Stimulated activated CD8-positive, alpha-beta memory T cell treated with anti-CD3 and anti-CD28 coated beads, Interleukin-2, amount 100 ng/mL, for 1 hour (primary cell): Measurements from ENCODE around the gene ADGRA1.

Experiments used
- DNase-seq, 2 donors: peaks; one replicate each; pipeline ENCODE4 v3.0.0-alpha.2; 2020; ENCODE audit warnings: low read depth in 2 of 2

The ADGRA1 gene

DNA sequence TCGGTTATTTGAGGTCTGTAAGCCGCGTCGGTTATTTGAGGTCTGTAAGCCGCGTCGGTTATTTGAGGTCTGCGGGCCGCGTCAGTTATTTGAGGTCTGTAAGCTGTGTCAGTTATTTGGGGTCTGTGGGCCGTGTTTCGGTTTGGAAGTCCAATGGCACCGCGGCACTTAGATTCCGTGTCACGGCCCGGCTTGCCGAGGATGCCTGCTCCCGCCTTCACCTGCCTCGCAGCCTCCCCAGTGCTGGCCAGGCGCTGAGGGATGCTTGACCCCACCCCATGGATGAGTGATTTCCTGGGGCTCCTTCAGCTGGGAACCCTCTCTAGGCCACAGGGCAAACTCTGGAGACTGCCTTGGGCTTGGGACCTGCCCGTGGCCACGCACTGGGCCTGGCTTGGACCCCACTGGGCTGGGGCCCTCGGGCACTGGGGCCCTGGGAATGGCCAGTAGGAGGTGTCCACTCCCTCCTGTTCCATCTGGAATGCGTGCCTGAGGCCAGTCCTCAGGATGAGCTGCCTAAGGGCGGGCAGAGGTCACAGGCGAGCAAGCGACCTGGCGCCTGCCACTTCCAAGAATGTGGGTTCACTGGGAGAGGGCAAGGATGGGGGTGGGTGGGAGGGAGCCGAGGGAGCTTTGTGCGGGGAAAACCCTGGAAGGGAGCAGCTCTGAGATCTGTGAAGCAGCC is 25.6 kb downstream of the ADGRA1 start:
- DNase-seq = no peak

DNA sequence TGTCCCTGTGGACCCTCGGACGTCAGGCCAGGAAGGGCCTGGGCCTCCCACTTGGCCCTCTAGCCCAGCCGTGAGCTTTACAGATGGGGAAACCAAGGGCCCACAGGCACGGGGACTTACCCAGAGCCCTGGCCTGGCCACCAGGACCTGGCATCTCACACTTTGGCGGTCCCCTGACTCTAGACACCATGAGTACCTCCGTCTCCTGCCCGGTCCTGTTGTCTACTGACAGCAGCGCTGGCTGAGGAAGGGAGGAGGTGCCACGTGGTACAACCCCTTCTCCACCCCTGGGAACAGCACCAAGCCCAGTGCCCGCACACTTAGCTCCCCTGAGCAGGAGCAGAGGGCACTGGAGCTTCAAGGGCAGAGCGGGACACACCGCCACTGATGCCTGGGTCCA is 26.1 kb downstream of the ADGRA1 start:
- no peak for DNase-seq

DNA sequence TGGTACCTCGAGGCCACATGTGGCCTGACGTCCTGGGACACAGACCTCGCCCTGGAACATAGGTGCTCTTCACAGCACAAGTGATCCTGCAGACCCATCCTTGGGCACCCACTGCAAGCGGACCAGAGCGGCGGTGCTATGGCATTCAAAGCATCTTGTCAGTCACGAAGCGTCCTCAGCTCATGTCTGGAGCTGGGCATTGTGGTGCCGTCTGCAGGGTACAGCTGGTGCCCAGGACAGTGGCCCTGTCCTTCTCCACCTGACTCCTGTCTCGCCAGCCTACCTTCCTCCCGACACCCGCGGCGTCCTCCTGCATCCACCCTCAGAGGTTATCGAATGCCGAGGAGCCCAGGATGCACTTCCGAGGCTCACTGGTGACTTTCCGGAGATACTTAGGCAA is 26.5 kb downstream of the ADGRA1 start:
- DNase-seq = no peak

DNA sequence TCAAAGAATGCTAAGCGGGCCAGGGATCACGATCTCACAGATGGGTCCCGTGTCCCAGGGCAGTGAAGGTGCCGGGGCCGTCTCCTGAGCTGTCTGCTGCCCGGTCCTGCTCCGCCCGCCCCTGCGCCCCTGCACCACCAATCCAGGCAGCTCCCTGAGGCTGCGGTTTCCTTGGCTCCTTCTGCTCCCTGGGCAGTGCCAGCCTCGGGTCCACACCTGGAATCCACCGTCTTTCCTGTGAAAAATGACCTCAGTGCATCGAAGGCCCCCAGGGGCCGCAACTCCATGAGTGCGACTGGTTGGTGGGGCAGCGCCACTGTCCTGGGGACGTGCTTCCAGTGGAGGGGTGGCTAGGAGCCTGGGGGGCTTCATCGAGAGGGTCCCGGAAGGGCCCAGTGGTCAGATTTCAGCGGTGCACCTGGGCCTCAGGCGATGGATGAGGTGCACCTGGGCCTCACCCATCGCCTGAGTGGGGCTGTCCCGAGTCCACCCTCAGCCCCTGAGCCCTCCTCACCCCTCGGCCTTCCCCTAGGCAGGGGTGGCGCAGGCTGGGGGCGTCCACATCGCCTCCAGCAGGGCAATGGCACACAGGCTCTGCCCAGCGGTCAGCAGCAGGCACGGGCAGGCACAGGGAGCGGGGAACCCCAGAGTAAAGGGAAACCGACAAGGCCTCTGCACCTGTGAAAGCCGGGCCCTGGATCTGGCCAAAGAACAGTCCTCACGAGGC is 27.2 kb downstream of the ADGRA1 start:
- DNase-seq = no peak

DNA sequence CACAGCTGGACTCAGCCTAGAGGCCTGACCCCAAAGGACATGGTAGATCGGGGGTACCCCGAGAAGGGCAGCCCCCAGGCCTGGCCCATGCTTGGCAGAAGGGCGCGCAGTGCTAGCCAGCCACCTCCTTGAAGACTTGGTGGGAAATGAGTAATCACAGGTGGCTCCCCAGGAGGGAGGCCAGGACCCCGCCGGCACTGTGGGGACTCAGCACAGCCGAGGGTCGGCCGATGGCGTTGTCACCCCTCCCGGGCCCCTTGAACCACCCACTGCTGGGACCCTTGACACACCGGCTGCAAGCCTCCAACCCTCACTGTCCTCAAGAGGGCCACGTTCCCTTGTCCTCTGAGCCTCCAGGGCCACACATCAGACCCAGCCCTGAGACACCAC is 27.7 kb downstream of the ADGRA1 start:
- DNase-seq = no peak

DNA sequence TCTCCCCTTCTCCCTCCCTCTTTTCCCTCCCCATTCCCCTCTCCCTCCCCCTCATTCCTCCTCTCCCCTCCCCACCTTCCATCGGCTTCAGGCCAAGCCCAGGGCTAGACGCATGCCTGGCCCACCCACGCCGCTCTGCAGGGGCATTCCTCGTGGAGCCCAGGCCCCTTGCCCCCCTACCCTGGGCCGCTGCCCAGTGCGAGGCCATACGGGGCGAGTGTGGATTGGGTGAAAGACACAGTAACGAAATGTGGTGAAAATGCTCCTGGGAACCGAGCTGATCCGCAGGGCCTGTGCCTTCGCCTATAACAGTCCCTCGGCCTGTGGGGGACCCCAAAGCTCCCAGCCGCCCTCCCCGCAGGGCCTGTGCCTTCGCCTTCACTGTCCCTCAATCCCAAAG is 28.3 kb downstream of the ADGRA1 start:
- no peak for DNase-seq

DNA sequence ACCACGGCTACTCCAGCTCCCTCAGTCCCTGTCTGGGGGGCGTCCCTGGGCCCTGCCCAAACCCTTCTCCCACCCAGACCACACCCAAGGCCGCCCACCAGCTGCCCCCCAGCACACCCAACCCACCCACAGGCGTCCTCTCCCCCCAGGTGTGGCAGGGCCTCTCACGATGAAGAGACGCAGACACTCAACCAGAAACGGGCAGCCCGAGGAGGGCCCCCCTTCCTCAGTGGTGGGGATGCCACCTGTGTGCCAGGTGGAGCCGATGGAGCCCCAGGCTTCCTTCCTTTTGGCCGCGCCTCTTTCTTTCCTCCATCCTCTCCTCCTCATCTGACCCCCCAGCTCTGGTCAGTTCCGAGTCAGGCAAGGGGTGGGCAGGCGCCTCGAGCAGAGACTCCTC is 28.7 kb downstream of the ADGRA1 start:
- no peak for DNase-seq

DNA sequence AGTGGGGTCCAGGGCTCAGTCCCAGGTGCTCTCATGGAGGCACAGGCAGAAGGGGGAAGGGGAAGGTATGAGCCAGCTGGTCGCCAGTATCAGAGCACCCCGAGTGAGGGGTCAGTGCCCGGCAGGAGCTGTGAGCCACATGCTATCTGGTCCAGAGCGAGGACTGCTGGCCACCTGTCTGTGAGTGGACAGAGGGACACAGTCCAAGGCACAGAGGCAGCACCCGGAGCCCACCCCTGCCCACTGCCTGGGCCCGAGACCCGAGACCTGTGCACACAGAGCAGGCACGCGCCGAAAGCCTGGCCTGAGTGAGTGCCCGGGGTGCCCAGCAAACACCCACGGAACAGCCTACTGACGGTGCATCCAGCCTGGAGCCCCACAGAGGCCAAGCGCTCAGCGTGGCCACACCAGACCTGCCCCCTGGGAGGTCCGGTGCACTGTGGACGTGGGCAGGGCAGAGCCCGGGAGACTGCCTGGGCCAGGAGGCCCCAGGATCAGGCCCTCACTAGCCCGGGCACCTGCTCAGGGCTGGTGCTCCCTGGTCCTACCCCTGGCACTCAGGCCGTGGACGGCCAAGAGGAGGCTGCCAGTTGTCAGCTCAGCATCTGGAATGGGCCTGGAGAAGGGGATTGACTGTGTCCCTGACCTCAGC is 29.4 kb downstream of the ADGRA1 start:
- no peak for DNase-seq

DNA sequence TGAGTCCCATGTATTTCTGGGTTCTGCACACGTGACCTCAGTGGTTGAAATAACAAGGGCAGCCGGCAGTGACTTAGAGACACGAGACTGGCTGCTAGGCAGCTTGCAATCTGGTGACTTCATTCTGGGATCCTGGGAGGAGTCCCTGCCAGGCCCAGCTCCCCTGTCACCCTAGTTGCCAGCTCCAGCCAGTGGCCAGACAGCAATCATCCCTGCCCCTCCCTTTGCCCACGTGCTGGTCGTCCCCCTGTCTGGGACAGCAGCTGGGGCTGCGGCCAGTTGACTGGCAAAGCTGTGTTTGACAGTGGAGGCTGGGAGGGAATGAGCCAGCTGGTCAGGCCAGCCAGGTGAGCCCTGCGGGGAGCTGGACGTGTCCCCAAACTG is 30.0 kb downstream of the ADGRA1 start:
- no peak for DNase-seq

DNA sequence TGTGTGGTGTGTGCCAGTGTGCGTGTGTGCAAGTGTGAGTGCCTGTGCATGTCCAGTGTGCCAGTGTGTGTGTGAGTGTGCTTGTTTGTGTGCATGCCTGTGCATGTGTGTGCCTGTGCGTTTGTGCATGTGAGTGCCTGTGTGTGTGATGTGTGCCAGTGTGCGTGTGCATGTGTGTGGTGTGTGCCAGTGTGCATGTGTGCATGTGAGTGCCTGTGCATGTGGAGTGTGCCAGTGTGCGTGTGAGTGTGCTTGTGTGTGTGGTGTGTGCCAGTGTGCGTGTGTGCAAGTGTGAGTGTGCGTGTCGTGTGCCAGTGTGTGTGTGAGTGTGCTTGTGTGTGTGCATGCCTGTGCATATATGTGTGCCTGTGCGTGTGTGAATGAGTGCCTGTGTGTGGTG is 33.8 kb downstream of the ADGRA1 start:
- DNase-seq = no peak

DNA sequence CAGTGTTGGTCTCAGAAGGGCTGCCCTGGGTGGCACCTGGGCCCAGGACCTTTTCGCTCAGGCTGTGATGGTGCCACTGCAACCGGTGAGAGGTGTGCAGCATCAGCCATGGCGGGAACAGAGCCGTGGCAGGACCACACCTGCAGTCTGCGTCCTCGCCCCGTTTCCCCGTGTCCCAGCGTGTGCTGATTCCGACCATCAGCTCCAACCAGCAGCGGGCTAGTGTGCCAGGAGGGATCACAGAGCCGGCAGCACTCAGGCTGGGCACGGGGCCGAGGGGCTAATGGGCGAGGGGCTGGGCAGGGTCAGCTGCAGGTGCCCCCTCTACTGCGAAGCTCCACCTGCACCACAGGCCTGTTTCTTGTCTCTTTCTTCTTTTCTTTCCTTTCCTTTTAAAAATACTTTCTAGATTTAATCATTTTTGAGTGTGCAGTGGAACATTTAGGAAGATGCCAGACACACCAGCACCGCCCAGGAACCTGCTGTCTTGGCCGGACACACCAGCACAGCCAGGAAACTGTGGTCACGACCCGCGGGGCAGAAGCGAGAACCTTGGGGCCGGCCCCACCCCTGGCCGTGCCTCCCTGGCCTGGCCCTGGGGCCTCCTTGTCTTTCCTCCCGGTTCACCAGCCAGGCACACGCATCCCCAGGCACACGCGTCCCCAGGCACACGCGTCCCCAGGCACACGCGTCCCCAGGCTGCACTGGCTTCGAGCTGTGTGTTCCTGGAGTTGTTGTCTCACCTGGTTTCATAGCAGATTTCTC is 34.6 kb downstream of the ADGRA1 start:
- no peak for DNase-seq

DNA sequence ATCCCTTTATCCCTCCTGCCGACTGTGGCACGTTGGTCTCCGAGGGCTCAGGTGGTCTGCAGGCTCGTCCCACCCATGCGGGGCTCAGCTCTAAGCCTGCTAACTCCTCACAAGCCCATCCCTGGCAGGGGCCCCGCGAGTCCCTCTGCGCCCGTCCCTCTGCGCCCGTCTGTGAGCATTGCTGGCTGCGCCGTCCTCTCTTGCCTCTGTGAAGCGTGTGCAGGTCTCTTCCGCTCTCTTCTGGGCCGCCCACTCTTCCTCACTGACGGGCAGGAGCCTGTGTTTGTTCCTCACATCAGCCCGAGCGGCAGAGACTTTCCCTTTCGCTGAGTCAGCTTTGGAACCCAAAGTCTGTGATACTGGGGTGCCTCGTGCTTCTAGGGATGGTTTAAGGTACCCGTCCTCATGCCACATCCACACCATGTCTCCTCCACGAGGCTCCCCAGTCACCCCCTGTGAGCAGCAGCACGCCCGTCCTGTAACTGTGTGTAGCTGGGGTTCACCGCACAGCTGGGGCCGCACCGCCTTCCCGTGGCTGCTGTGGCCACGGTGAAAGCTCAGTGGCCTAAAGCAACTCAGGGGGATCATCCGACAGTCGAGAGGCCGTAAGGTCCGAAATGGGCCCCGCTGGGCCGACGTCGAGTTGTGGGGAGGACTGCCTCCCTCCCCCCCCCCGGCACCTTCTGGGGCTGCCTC is 35.5 kb downstream of the ADGRA1 start:
- DNase-seq = no peak

DNA sequence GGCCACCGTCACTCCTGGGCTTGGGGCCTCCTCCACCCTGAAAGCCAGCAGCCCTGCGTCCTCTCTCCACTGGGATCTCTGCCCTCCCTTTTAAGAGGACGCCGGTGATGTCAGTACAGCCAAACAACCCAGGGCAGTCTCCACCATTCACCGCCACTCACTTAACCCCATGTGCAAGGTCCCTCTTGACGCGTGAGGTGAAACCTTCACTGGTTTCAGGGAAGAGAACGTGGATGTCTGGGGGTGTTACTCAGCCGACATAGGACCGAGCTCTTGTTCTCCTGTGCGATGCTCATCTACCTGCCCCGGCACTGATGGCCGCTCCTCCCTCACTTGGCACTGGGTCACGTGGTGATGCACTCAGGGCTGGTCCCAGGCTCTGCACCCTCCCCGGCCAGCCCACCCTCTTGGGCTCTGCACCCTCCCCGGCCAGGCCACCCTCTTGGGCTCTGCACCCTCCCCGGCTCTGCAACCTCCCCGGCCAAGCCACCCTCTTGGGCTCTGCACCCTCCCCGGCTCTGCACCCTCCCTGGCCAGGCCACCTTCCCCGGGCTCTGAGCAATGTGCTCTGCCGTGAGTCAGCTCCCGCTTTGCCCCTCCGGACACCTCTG is 36.1 kb downstream of the ADGRA1 start:
- DNase-seq = no peak

DNA sequence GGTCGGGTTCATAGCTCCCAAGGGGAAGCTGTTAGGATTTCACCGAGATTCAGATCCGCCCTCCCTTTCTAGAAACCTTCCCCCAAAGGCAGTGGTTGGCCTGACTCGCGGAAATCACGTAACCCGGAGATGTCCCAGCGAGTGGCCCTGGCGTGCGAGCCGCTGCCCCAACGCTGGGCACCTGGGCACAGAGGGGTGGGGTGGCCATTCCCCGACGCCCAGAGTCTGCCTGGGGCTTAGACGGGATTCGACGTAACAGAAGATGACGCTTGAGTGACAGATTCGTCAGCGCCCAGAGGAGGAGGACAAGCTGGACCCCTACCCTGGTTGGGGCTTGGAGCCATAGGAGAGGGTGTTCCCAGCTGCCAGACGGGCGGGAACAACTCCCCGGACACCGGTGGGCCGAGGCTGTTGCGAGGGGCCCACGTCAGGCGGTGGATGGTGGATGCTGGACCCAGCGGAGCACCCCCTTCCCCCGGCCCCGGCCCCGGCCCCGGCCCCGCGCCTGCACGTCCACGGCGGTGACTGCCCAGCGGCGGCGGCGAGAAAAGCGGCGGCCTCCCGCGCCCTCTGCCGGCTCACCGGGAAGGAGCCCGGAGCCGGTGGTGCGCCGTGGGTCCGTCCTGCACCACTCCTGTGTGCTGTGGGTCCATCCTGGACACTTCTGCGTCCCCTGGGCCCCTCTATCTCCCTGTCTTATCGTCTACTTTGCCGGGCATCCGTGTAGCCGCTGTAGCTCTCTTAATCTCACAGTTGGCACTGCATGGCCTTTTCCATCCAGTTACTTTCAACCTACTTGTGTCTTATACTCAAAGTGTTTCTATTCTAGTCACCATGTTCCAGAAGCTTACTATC is 36.9 kb downstream of the ADGRA1 start:
- DNase-seq = no peak

DNA sequence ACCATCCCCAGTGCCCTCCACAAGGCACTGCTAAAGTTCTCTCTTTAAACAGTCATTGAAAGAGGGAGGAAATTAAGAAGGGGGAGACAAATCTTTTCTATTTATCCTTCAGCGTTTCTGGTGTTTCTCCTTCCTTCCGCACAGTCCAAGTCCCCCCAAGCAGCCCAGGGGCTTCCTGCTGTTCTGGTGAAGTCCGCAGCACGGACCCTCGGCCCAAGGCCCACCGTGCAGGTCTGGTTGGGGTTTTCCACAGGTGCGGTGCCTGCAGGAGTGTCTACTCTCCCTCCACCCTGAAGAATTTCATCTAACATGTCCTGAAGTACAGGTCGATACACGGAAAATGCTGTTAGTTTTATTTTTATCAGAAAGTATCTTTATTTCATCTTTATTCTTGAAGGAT is 38.2 kb downstream of the ADGRA1 start:
- no peak for DNase-seq

DNA sequence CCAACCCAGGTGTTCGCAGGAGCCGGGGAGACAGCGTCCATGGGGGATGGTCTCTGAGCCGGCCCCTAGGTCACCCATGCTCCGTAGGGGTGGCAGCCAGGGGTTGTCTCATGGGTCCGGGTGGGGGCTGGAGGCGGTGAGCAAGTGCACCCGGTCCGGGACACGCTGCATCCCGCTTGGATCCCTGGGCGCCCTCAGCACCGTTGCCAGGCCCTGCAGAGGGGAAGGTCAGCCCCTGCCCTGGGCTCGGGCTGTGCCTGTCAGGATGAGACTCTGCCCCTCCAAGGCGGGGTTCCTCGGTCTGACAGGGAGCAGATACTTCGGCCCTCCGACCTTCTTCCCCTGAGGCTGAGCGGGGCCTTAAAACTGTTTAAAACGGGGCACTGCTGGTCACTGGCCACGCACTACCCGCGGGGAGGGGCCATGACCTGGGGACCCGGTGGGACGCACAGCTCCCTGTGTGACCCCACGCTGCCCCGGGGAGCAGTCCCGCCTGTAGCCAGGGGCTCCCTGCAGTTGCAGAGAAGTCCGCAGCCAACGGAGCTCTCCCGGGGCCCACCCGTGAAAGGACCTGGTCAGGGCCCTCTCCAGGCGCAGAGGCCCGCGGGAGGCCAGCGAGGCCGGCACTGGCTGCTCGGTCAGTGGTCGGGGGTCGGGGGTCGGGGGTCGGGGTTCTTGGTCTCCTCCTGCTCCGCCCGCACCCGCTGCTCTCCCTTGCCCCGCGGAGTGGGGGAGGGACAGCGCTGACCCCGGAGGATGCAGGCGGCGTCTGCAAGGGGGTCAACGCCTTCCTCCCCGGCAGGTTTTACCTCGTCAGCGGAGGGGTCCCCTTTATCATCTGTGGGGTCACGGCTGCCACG is 38.9 kb downstream of the ADGRA1 start:
- no peak for DNase-seq

DNA sequence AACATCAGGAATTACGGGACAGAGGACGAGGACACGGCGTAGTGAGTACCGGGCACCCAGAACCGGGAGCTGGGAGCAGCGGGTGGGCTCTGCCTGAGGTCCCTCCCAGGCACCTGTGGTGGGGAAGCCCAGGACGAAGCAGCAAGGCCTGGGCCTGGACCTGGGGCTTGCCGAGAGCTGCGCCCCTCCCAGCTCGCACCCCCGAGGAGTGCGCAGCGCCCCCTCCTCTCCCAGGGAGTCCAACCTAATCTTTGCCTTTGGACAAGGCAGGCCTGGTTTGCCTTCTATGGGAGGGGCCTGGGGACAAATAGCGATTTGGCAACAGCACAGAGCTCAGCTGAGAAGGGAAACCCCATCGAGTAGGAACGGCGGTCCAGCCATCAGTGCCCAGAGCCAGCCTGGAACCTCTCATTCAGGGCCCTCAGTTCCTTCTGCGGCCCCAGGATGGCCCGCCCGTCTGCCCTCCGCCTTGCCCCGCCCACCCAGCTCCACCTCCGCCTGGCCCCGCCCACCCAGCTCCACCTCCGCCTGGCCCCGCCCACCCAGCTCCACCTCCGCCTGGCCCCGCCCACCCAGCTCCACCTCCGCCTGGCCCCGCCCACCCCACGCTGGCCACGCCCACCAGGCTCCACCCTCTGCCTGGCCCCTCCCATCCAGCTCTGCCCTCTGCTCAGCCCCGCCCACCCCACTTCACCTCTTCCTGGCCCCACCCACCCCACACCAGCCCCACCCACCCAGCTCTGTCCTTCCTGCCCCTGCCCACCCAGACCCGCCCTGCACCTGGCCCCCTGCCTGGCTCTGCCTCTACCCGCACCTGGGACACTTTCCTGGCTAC is 39.8 kb downstream of the ADGRA1 start:
- DNase-seq = peak in 1 of 2 donors; percentile 18
